H1 (cell line): ENCODE measurements around the gene MEF2A. TPM values are rescaled to one million over a fixed set of nuclear protein-coding genes. Genes with fewer than 3 reads are reported as not detected.
A peak's percentile ranks its signal among the peaks of the same experiment; 100 is the strongest.

Experiments
- MAFK ChIP-seq: IDR thresholded peaks from 2 replicates; pipeline ENCODE4 v1.6.1; 2012; ENCODE audit warnings: low read depth, mild to moderate bottlenecking, improper control_type of control experiment, low read length
- polyA plus RNA-seq, 7 experiments: library from polyadenylated mRNA; depleted of rRNA in 3 of 7; stranded (reverse) in 5 of 7; unstranded in 2 of 7; fragments of >200 nt in 5 of 7; fragments of 200-250 nt in 2 of 7; gene quantifications; 1 replicate in 5 of 7; 2 replicates in 1 of 7; 4 replicates in 1 of 7; pipeline versions ENCODE4 v1.2.1 to v1.2.3, GENCODE V29; 2011 to 2013; ENCODE audit warnings: missing spikeins in 2 of 7, mixed read lengths in 2 of 7
- total RNA-seq: library from RNA; stranded (reverse); fragmentation: NEBNext Ultra II Directional; extraction: Animal tissue kit (Norgen Biotek cat#: 25700); gene quantifications from 2 replicates; pipeline ENCODE4 v1.2.1, GENCODE V29; 2021
- TF ChIP-seq, protein P1 (sequence below): fragments of 300-600 bp; sonication (generic); IDR thresholded peaks from 2 replicates; pipeline ENCODE4 v1.7.1; 2012; ENCODE audit warnings: low read length, moderate library complexity, mild to moderate bottlenecking, inconsistent platforms; ENCODE audit not compliant: insufficient replicate concordance

MEF2A gene
- total and polyA plus RNA-seq, 2 of the 8 experiments (the other 6 are each of a cell fraction or from before 2014, with no cell fraction given), result 15.6 to 22.5 TPM

DNA sequence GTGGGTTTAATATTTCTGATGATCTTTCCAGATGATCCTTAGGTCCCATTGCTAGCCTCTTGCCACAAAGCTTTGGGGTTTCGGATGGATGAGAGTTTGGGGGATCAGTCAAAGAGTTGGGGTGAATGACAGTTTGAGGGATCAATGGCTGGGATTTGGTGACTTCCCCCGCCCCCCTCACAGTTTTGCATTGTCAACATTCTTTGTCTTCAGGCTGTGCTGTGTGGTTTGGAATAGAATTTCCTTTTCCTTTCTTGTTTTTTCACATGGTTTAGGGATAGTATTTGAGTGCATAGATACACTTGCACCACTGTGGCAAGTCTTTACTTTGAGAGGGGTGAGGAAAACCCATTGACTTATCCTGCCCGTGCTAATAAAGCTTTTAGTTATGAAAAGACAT is 14.3 kb downstream of the MEF2A start (continued):
- TF ChIP-seq, protein P1, sequence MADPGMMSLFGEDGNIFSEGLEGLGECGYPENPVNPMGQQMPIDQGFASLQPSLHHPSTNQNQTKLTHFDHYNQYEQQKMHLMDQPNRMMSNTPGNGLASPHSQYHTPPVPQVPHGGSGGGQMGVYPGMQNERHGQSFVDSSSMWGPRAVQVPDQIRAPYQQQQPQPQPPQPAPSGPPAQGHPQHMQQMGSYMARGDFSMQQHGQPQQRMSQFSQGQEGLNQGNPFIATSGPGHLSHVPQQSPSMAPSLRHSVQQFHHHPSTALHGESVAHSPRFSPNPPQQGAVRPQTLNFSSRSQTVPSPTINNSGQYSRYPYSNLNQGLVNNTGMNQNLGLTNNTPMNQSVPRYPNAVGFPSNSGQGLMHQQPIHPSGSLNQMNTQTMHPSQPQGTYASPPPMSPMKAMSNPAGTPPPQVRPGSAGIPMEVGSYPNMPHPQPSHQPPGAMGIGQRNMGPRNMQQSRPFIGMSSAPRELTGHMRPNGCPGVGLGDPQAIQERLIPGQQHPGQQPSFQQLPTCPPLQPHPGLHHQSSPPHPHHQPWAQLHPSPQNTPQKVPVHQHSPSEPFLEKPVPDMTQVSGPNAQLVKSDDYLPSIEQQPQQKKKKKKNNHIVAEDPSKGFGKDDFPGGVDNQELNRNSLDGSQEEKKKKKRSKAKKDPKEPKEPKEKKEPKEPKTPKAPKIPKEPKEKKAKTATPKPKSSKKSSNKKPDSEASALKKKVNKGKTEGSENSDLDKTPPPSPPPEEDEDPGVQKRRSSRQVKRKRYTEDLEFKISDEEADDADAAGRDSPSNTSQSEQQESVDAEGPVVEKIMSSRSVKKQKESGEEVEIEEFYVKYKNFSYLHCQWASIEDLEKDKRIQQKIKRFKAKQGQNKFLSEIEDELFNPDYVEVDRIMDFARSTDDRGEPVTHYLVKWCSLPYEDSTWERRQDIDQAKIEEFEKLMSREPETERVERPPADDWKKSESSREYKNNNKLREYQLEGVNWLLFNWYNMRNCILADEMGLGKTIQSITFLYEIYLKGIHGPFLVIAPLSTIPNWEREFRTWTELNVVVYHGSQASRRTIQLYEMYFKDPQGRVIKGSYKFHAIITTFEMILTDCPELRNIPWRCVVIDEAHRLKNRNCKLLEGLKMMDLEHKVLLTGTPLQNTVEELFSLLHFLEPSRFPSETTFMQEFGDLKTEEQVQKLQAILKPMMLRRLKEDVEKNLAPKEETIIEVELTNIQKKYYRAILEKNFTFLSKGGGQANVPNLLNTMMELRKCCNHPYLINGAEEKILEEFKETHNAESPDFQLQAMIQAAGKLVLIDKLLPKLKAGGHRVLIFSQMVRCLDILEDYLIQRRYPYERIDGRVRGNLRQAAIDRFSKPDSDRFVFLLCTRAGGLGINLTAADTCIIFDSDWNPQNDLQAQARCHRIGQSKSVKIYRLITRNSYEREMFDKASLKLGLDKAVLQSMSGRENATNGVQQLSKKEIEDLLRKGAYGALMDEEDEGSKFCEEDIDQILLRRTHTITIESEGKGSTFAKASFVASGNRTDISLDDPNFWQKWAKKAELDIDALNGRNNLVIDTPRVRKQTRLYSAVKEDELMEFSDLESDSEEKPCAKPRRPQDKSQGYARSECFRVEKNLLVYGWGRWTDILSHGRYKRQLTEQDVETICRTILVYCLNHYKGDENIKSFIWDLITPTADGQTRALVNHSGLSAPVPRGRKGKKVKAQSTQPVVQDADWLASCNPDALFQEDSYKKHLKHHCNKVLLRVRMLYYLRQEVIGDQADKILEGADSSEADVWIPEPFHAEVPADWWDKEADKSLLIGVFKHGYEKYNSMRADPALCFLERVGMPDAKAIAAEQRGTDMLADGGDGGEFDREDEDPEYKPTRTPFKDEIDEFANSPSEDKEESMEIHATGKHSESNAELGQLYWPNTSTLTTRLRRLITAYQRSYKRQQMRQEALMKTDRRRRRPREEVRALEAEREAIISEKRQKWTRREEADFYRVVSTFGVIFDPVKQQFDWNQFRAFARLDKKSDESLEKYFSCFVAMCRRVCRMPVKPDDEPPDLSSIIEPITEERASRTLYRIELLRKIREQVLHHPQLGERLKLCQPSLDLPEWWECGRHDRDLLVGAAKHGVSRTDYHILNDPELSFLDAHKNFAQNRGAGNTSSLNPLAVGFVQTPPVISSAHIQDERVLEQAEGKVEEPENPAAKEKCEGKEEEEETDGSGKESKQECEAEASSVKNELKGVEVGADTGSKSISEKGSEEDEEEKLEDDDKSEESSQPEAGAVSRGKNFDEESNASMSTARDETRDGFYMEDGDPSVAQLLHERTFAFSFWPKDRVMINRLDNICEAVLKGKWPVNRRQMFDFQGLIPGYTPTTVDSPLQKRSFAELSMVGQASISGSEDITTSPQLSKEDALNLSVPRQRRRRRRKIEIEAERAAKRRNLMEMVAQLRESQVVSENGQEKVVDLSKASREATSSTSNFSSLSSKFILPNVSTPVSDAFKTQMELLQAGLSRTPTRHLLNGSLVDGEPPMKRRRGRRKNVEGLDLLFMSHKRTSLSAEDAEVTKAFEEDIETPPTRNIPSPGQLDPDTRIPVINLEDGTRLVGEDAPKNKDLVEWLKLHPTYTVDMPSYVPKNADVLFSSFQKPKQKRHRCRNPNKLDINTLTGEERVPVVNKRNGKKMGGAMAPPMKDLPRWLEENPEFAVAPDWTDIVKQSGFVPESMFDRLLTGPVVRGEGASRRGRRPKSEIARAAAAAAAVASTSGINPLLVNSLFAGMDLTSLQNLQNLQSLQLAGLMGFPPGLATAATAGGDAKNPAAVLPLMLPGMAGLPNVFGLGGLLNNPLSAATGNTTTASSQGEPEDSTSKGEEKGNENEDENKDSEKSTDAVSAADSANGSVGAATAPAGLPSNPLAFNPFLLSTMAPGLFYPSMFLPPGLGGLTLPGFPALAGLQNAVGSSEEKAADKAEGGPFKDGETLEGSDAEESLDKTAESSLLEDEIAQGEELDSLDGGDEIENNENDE, result no peak
- TF ChIP-seq MAFK, result peak; percentile 21; the same call in 1 of the 2 replicates
